ENCODE data around the gene NMNAT3.

NMNAT3 gene

GRCh38 chr3:139537795-139538621, 139.8 kb downstream of the NMNAT3 start:
- no peak for DNase-seq

- no peak for DNase-seq
Observed at GRCh38 chr3:139537361-139537760, 140.4 kb downstream of the NMNAT3 start.

GRCh38 chr3:139534992-139535879, 142.5 kb downstream of the NMNAT3 start:
- DNase-seq, result no peak

- DNase-seq, result peak; percentile 7
Observed at GRCh38 chr3:139534455-139534812, 143.3 kb downstream of the NMNAT3 start.

GRCh38 chr3:139533781-139534454, 143.9 kb downstream of the NMNAT3 start:
- DNase-seq, result no peak

- DNase-seq, result no peak
Observed at GRCh38 chr3:139532976-139533375, 144.8 kb downstream of the NMNAT3 start.

- DNase-seq, result no peak
Observed at GRCh38 chr3:139530717-139531116, 147.1 kb downstream of the NMNAT3 start.

- DNase-seq, result no peak
Observed at GRCh38 chr3:139529662-139530061, 148.1 kb downstream of the NMNAT3 start.

- DNase-seq, result no peak
Observed at GRCh38 chr3:139528924-139529323, 148.8 kb downstream of the NMNAT3 start.

GRCh38 chr3:139528281-139528680, 149.5 kb downstream of the NMNAT3 start:
- DNase-seq, result no peak

- DNase-seq, result no peak
Observed at GRCh38 chr3:139527265-139527664, 150.5 kb downstream of the NMNAT3 start.

GRCh38 chr3:139526146-139526545, 151.6 kb downstream of the NMNAT3 start:
- no peak for DNase-seq

GRCh38 chr3:139524841-139525636, 152.7 kb downstream of the NMNAT3 start:
- DNase-seq, result no peak

- no peak for DNase-seq
Observed at GRCh38 chr3:139523718-139524117, 154.1 kb downstream of the NMNAT3 start.

- DNase-seq, result no peak
Observed at GRCh38 chr3:139523166-139523565, 154.6 kb downstream of the NMNAT3 start.

GRCh38 chr3:139522421-139522820, 155.4 kb downstream of the NMNAT3 start:
- no peak for DNase-seq

- no peak for DNase-seq
Observed at GRCh38 chr3:139521816-139522215, 156.0 kb downstream of the NMNAT3 start.

- DNase-seq, result no peak
Observed at GRCh38 chr3:139521144-139521543, 156.6 kb downstream of the NMNAT3 start.

- DNase-seq, result no peak
Observed at GRCh38 chr3:139519998-139520737, 157.6 kb downstream of the NMNAT3 start.

- DNase-seq, result no peak
Observed at GRCh38 chr3:139518926-139519842, 158.6 kb downstream of the NMNAT3 start.

GRCh38 chr3:139518306-139518705, 159.5 kb downstream of the NMNAT3 start:
- no peak for DNase-seq
